Small intestine (tissue), 16 donors: ENCODE measurements around the gene NPFFR1. TPM values are rescaled to one million over a fixed set of nuclear protein-coding genes. Genes with fewer than 3 reads are reported as not detected.

Source experiments
- DNase-seq, 2 donors: peaks; one replicate each; pipeline versions ENCODE4 v3.0.0 to v3.0.0-alpha.2; 2013
- FAIRE-seq: peaks from 2 replicates; lab custom pipeline; 2012; peaks lifted over from hg19 to GRCh38; lab: Jason Lieb, UNC
- H3K27ac ChIP-seq, 3 donors: one replicate each; pipeline ENCODE4 v1.5.1; 2013; ENCODE audit warnings: low read length in 2 of 3, mild to moderate bottlenecking in 2 of 3, control low read depth in 1 of 3, inconsistent platforms in 1 of 3, low read depth in 1 of 3, moderate library complexity in 1 of 3
- H3K27me3 ChIP-seq, 3 donors: one replicate each; pipeline ENCODE4 v1.6.1; 2013; ENCODE audit warnings: low read length in 3 of 3, inconsistent platforms in 1 of 3; ENCODE audit not compliant: control insufficient read depth in 3 of 3, insufficient read depth in 3 of 3
- H3K36me3 ChIP-seq, 3 donors: one replicate each; pipeline ENCODE4 v1.6.1; 2013; ENCODE audit warnings: low read length in 3 of 3, inconsistent platforms in 1 of 3, low read depth in 1 of 3, mild to moderate bottlenecking in 1 of 3, moderate library complexity in 1 of 3; ENCODE audit not compliant: control insufficient read depth in 3 of 3, insufficient read depth in 2 of 3
- H3K4me1 ChIP-seq, 3 donors: one replicate each; pipeline ENCODE4 v1.6.1; 2013; ENCODE audit warnings: low read length in 2 of 3, inconsistent platforms in 1 of 3, low read depth in 1 of 3, mild to moderate bottlenecking in 1 of 3, moderate library complexity in 1 of 3; ENCODE audit not compliant: control insufficient read depth in 3 of 3, insufficient read depth in 2 of 3
- H3K4me3 ChIP-seq, 3 donors: one replicate each; pipeline ENCODE4 v1.5.1; 2013; ENCODE audit warnings: low read length in 3 of 3, control low read depth in 1 of 3, inconsistent platforms in 1 of 3, low read depth in 1 of 3, mild to moderate bottlenecking in 1 of 3, moderate library complexity in 1 of 3
- H3K9me3 ChIP-seq, 2 donors: one replicate each; pipeline ENCODE4 v1.6.1; 2013; ENCODE audit warnings: low read depth in 1 of 2, low read length in 1 of 2; ENCODE audit not compliant: control insufficient read depth in 2 of 2, insufficient read depth in 1 of 2
- WGBS, 3 donors: extraction: QIAGEN DNeasy Blood & Tissue Kit; methylation state at CpG; one replicate each; pipeline ENCODE4 v1.1.7; 2013; 5-methylcytosine and 5-hydroxymethylcytosine counted together
- long read RNA-seq, 10 donors: transcript quantifications; one replicate each; lab custom pipeline, GENCODE V29; 2026
- polyA plus RNA-seq, 4 donors: library from polyadenylated mRNA; stranded (reverse) in 3 of 4; unstranded in 1 of 4; fragments of 200-250 nt in 3 of 4; fragments of 120-200 nt in 1 of 4; gene quantifications; one replicate each; pipeline versions ENCODE4 v1.2.1 to v1.2.3, GENCODE V29; 2013
- donor health status: healthy with polysubstance abuse.
- donor health status: control.
- donor health status: control.
- donor health status: Bipolar disorder and iron deficiency.
- donor health status: healthy.

The NPFFR1 gene
- polyA plus RNA-seq: under 1 TPM in 2 of 4 donors, not detected in 2; 0.06 to 0.22 TPM
- long read RNA-seq, donor 1: 0 reads
- long read RNA-seq, donor 2: 0 reads
- long read RNA-seq, donor 3: 0 reads
- long read RNA-seq, donor 4: 0 reads
- long read RNA-seq, donor 5: 0 reads
- long read RNA-seq, donor 6: 0 reads
- long read RNA-seq, donor 7: 0 reads
- long read RNA-seq, donor 8: 0 reads
- long read RNA-seq, donor 9: 0 reads
- long read RNA-seq, donor 10: 0 reads

- Histone ChIP-seq H3K27me3 (peaks cover 6 to 48% (median 23%) of the 10 kb centered on the region in 3 donors), H3K4me3 (no peak within 1 kb of the TSS), H3K27ac (no peak within 1 kb of the TSS), H3K4me1 (peaks cover 0 to 4% (median 2%) of the 10 kb centered on the region in 3 donors), H3K9me3 (no peaks in the 10 kb centered on the region), H3K36me3 (no peaks in the 10 kb centered on the region)
- WGBS, 3 donors: 8 to 19% (median 19%) methylated on average over 30 to 63 of the region's 63 CpGs
- DNase-seq: peak in 1 of 2 donors; percentile 36
- no peak for FAIRE-seq
These were observed at the start of gene NPFFR1 for GRCh38 chr10:70283445-70284399. Gene NPFFR1, minus strand, starts transcription at chr10:70284004. Its CDS starts 328 bp downstream, at chr10:70283676.

- Histone ChIP-seq H3K27ac (no peak overlapping the region), H3K36me3 (peaks cover 0 to 6% (median 0%) of the 10 kb centered on the region in 3 donors), H3K4me1 (peaks cover 4 to 11% (median 10%) of the 10 kb centered on the region in 3 donors), H3K9me3 (peaks cover 0 to 8% of the 10 kb centered on the region in 2 donors), H3K4me3 (no peak overlapping the region), H3K27me3 (no peaks in the 10 kb centered on the region)
- 97 to 100% (median 98%) methylated on average over 2 of the region's 2 CpGs for WGBS, 3 donors
- FAIRE-seq (no peak), DNase-seq (no peak)
These were observed 49.5 kb upstream of the NPFFR1 start for GRCh38 chr10:70333268-70333667.

- H3K4me1 ChIP-seq: peaks cover 4 to 11% (median 10%) of the 10 kb centered on the region in 3 donors
- FAIRE-seq (no peak), DNase-seq (peak; percentile 87 to 95)
- H3K27ac ChIP-seq: peak overlapping the region in 2 of 3 donors; percentile 52 to 69
- peaks cover 0 to 8% of the 10 kb centered on the region in 2 donors for H3K9me3 ChIP-seq
- 34 to 36% (median 36%) methylated on average over 10 of the region's 10 CpGs for WGBS, 3 donors
- H3K4me3 ChIP-seq: no peak overlapping the region
- no peaks in the 10 kb centered on the region for H3K27me3 ChIP-seq
- H3K36me3 ChIP-seq: peaks cover 0 to 6% (median 0%) of the 10 kb centered on the region in 3 donors
These were observed 47.9 kb upstream of the NPFFR1 start for GRCh38 chr10:70331486-70332268.

GRCh38 chr10:70331160-70331485, 47.3 kb upstream of the NPFFR1 start:
- 68 to 93% (median 88%) methylated on average over 2 of the region's 2 CpGs for WGBS, 3 donors
- Histone ChIP-seq H3K27ac (peak overlapping the region in 1 of 3 donors; percentile 69), H3K9me3 (peaks cover 0 to 8% of the 10 kb centered on the region in 2 donors), H3K4me3 (no peak overlapping the region), H3K4me1 (peaks cover 4 to 11% (median 10%) of the 10 kb centered on the region in 3 donors), H3K36me3 (peaks cover 0 to 6% (median 0%) of the 10 kb centered on the region in 3 donors), H3K27me3 (no peaks in the 10 kb centered on the region)
- DNase-seq (no peak), FAIRE-seq (no peak)

- Histone ChIP-seq H3K4me1 (peaks cover 4 to 11% (median 10%) of the 10 kb centered on the region in 3 donors), H3K27me3 (no peaks in the 10 kb centered on the region), H3K36me3 (peaks cover 0 to 6% (median 0%) of the 10 kb centered on the region in 3 donors), H3K9me3 (peaks cover 0 to 8% of the 10 kb centered on the region in 2 donors), H3K27ac (no peak overlapping the region), H3K4me3 (no peak overlapping the region)
- 80 to 88% (median 83%) methylated on average over 9 of the region's 9 CpGs for WGBS, 3 donors
- FAIRE-seq: no peak
- no peak for DNase-seq
These were observed 46.9 kb upstream of the NPFFR1 start for GRCh38 chr10:70330671-70331070.

GRCh38 chr10:70328967-70329366, 45.2 kb upstream of the NPFFR1 start:
- Histone ChIP-seq H3K4me1 (peaks cover 4 to 15% (median 11%) of the 10 kb centered on the region in 3 donors), H3K27ac (no peak overlapping the region), H3K9me3 (peaks cover 0 to 8% of the 10 kb centered on the region in 2 donors), H3K4me3 (no peak overlapping the region), H3K36me3 (peaks cover 0 to 7% (median 0%) of the 10 kb centered on the region in 3 donors), H3K27me3 (no peaks in the 10 kb centered on the region)
- DNase-seq (no peak), FAIRE-seq (no peak)
- WGBS, 3 donors: 80 to 90% (median 83%) methylated on average over 4 of the region's 4 CpGs

- Histone ChIP-seq H3K4me1 (peaks cover 4 to 19% (median 11%) of the 10 kb centered on the region in 3 donors), H3K27me3 (no peaks in the 10 kb centered on the region), H3K27ac (no peak overlapping the region), H3K9me3 (peaks cover 0 to under 1% of the 10 kb centered on the region in 2 donors), H3K36me3 (peaks cover 0 to 7% (median 0%) of the 10 kb centered on the region in 3 donors), H3K4me3 (no peak overlapping the region)
- FAIRE-seq: no peak
- no peak for DNase-seq
- 94 to 97% (median 94%) methylated on average over 4 of the region's 4 CpGs for WGBS, 3 donors
These were observed 44.2 kb upstream of the NPFFR1 start for GRCh38 chr10:70328018-70328417.
